ENCODE data around the gene CLIC3. TPM values are rescaled to one million over a fixed set of nuclear protein-coding genes. Genes with fewer than 3 reads are reported as not detected.
A peak's percentile ranks its signal among the peaks of the same experiment; 100 is the strongest.

CLIC3 gene
- total RNA-seq, 1 experiment from 2014 or later: 4.3 TPM

DNA sequence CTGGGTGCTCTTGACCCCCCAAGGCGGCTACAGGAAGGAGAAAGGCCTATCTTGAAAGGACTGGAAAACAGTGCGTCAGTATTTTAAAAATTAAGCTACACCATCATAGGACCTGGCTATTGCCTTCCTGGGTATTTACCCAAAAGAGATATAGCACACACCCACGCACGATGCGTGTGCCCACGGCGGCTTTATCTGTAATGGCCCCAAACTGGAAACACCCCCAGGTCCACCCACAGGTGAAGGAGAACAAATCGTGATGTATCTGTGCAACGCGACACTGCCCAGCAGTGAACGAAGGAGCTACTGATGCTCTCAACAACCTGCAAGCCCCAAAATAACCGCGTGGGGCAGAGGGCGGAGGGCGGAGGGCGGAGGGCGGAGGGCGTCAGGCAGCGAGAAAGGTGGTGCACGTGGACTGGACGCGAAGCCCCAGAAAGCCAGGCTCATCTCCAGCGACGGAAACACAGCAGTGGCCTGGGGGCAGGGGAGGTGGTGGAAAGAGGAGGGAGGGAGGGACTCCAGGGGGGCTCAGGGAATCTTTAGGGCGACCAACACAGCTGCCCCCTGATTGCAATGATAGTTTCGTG, 31.4 kb downstream of the CLIC3 start:
- no peaks in the 10 kb centered on the region for H3K79me2 ChIP-seq (ENCODE audit: low read length)
- BruUV-seq (replicated peaks): no TSS peak
- H3K9me2 ChIP-seq (replicated peaks; ENCODE audit: low read length): no peaks in the 10 kb centered on the region
- no peaks in the 10 kb centered on the region for H4K20me1 ChIP-seq (ENCODE audit: low read length)
- H2AFZ ChIP-seq (ENCODE audit: low read length): peak overlapping the region; percentile 55; the same call in 1 of the 2 replicates
- H3K36me3 ChIP-seq (ENCODE audit: low read depth, low read length): no peaks in the 10 kb centered on the region
- H3K4me3 ChIP-seq (ENCODE audit: low read length): no peak overlapping the region
- intact Hi-C loops (cut with micrococcal nuclease): no loop called here
- ChIA-PET CTCF (interaction anchor here (0.5 to 0.7 kb wide), 2 partner anchors 10 to 17 kb away, joined by 3 to 7 read pairs; no protein-coding TSS in a partner anchor), POLR2A (ENCODE audit: unreplicated experiment) (no interaction called here)
- no peak for ATAC-seq
- peak overlapping the region; percentile 54; the same call in 1 of the 2 replicates for H3K4me2 ChIP-seq (ENCODE audit: low read length)
- TF ChIP-seq EZH2phosphoT487 (IDR thresholded peaks at IDR 0.05; ENCODE audit: borderline replicate concordance, low read length) (no peak), EZH2 (IDR thresholded peaks at IDR 0.05; ENCODE audit: low read length, unreplicated experiment) (no peak)
- TF ChIP-seq, protein P1, sequence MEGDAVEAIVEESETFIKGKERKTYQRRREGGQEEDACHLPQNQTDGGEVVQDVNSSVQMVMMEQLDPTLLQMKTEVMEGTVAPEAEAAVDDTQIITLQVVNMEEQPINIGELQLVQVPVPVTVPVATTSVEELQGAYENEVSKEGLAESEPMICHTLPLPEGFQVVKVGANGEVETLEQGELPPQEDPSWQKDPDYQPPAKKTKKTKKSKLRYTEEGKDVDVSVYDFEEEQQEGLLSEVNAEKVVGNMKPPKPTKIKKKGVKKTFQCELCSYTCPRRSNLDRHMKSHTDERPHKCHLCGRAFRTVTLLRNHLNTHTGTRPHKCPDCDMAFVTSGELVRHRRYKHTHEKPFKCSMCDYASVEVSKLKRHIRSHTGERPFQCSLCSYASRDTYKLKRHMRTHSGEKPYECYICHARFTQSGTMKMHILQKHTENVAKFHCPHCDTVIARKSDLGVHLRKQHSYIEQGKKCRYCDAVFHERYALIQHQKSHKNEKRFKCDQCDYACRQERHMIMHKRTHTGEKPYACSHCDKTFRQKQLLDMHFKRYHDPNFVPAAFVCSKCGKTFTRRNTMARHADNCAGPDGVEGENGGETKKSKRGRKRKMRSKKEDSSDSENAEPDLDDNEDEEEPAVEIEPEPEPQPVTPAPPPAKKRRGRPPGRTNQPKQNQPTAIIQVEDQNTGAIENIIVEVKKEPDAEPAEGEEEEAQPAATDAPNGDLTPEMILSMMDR (conservative IDR thresholded peaks at IDR 0.05; ENCODE audit: low read depth, low read length): no peak
- H3F3A ChIP-seq (ENCODE audit: low read length, unreplicated experiment): no peaks in the 10 kb centered on the region
- H3K27ac ChIP-seq (ENCODE audit: low read length): no peak overlapping the region
- H3K9ac ChIP-seq (ENCODE audit: low read length): no peak overlapping the region
- no peaks in the 10 kb centered on the region for H3K9me3 ChIP-seq (ENCODE audit: low read length)
- peaks cover 8% of the 10 kb centered on the region for H3K4me1 ChIP-seq (ENCODE audit: insufficient read depth, low read length)
- DNase-seq: no peak
- no peaks in the 10 kb centered on the region for H3K27me3 ChIP-seq (ENCODE audit: low read length)

DNA sequence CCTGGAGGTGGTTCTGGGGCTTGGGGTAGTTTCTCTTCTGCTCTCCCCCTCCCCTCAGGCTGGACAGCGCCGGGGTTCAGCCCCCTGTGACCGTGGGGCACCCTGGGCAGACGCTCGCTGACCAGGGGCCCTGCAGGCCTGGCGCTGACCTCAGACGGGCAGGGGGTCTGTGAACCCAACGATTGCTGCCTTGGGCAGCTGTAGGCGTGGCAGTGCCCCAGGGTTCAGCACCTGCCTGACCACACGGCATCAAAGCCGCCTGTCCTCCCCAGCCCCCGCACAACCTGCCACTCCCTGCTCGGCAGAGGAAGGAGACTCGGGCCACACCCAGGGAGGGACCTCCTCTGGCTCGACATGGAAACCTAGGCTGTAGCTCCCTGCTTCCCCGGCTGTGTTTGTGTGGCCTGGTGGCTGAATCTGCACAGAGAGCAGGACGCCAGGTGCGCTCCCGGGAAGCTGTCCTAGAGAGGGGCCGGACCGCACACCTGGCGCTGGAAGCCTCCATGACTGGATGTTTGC, 32.1 kb downstream of the CLIC3 start:
- H4K20me1 ChIP-seq (ENCODE audit: low read length): no peaks in the 10 kb centered on the region
- ChIA-PET CTCF (interaction anchor here (0.5 to 0.7 kb wide), 2 partner anchors 11 to 16 kb away, joined by 3 to 7 read pairs; no protein-coding TSS in a partner anchor), POLR2A (ENCODE audit: unreplicated experiment) (no interaction called here)
- no peaks in the 10 kb centered on the region for H3K9me3 ChIP-seq (ENCODE audit: low read length)
- ATAC-seq (peak; percentile 76), DNase-seq (peak; percentile 18)
- TF ChIP-seq EZH2phosphoT487 (IDR thresholded peaks at IDR 0.05; ENCODE audit: borderline replicate concordance, low read length) (no peak), EZH2 (IDR thresholded peaks at IDR 0.05; ENCODE audit: low read length, unreplicated experiment) (no peak)
- TF ChIP-seq, protein P1 (conservative IDR thresholded peaks at IDR 0.05; ENCODE audit: low read depth, low read length): no peak
- no peaks in the 10 kb centered on the region for H3K27me3 ChIP-seq (ENCODE audit: low read length)
- BruUV-seq (replicated peaks): no TSS peak
- H3K4me2 ChIP-seq (ENCODE audit: low read length): peak overlapping the region; percentile 54
- H3K27ac ChIP-seq (ENCODE audit: low read length): no peak overlapping the region
- no peak overlapping the region for H3K9ac ChIP-seq (ENCODE audit: low read length)
- H3K79me2 ChIP-seq (ENCODE audit: low read length): no peaks in the 10 kb centered on the region
- peaks cover 8% of the 10 kb centered on the region for H3K4me1 ChIP-seq (ENCODE audit: insufficient read depth, low read length)
- no peak overlapping the region for H3K4me3 ChIP-seq (ENCODE audit: low read length)
- H2AFZ ChIP-seq (ENCODE audit: low read length): peak overlapping the region; percentile 55
- H3K36me3 ChIP-seq (ENCODE audit: low read depth, low read length): no peaks in the 10 kb centered on the region
- H3F3A ChIP-seq (ENCODE audit: low read length, unreplicated experiment): no peaks in the 10 kb centered on the region
- intact Hi-C loops (cut with micrococcal nuclease): no loop called here
- H3K9me2 ChIP-seq (replicated peaks; ENCODE audit: low read length): no peaks in the 10 kb centered on the region

DNA sequence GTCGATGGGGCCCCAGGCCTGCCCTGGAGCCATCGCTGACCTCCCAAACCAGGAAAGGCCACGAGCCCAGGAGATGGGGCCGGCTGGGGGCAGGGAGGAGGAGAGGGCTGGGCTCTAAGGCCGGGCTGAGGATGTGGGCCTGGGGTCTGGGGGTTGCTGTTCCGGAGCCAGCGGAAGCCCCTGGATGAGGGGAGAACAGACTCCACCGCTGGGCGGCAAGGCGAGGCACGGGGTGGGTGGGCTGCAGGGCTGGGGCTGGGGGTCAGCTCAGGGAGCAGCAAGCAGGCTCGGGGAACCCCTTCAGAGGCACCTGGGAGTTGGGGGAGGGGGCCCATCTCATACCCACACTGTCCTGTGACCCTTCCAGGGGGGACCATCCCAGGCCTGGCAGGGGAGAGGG, 32.6 kb downstream of the CLIC3 start:
- H3K27me3 ChIP-seq (ENCODE audit: low read length): no peaks in the 10 kb centered on the region
- ChIA-PET POLR2A (ENCODE audit: unreplicated experiment) (no interaction called here), CTCF (no interaction called here)
- no TSS peak for BruUV-seq (replicated peaks)
- no peaks in the 10 kb centered on the region for H3K79me2 ChIP-seq (ENCODE audit: low read length)
- TF ChIP-seq EZH2phosphoT487 (IDR thresholded peaks at IDR 0.05; ENCODE audit: borderline replicate concordance, low read length) (no peak), EZH2 (IDR thresholded peaks at IDR 0.05; ENCODE audit: low read length, unreplicated experiment) (no peak)
- TF ChIP-seq, protein P1 (conservative IDR thresholded peaks at IDR 0.05; ENCODE audit: low read depth, low read length): no peak
- no peak overlapping the region for H3K27ac ChIP-seq (ENCODE audit: low read length)
- H3F3A ChIP-seq (ENCODE audit: low read length, unreplicated experiment): no peaks in the 10 kb centered on the region
- peaks cover 8% of the 10 kb centered on the region for H3K4me1 ChIP-seq (ENCODE audit: insufficient read depth, low read length)
- H3K9ac ChIP-seq (ENCODE audit: low read length): no peak overlapping the region
- intact Hi-C loops (cut with micrococcal nuclease): no loop called here
- ATAC-seq: no peak
- H3K9me3 ChIP-seq (ENCODE audit: low read length): no peaks in the 10 kb centered on the region
- no peak overlapping the region for H2AFZ ChIP-seq (ENCODE audit: low read length)
- DNase-seq: no peak
- H3K9me2 ChIP-seq (replicated peaks; ENCODE audit: low read length): no peaks in the 10 kb centered on the region
- no peak overlapping the region for H3K4me2 ChIP-seq (ENCODE audit: low read length)
- H4K20me1 ChIP-seq (ENCODE audit: low read length): no peaks in the 10 kb centered on the region
- H3K36me3 ChIP-seq (ENCODE audit: low read depth, low read length): no peaks in the 10 kb centered on the region
- no peak overlapping the region for H3K4me3 ChIP-seq (ENCODE audit: low read length)

Measured in PC-3 (cell line).